Measurements from ENCODE around the gene CUEDC1. TPM values are rescaled to one million over a fixed set of nuclear protein-coding genes. Genes with fewer than 3 reads are reported as not detected.

The CUEDC1 gene
- total and polyA plus RNA-seq, 2 of the 13 experiments (the other 11 are each of a cell fraction or from before 2014, with no cell fraction given) = 7.4 to 12.9 TPM

DNA sequence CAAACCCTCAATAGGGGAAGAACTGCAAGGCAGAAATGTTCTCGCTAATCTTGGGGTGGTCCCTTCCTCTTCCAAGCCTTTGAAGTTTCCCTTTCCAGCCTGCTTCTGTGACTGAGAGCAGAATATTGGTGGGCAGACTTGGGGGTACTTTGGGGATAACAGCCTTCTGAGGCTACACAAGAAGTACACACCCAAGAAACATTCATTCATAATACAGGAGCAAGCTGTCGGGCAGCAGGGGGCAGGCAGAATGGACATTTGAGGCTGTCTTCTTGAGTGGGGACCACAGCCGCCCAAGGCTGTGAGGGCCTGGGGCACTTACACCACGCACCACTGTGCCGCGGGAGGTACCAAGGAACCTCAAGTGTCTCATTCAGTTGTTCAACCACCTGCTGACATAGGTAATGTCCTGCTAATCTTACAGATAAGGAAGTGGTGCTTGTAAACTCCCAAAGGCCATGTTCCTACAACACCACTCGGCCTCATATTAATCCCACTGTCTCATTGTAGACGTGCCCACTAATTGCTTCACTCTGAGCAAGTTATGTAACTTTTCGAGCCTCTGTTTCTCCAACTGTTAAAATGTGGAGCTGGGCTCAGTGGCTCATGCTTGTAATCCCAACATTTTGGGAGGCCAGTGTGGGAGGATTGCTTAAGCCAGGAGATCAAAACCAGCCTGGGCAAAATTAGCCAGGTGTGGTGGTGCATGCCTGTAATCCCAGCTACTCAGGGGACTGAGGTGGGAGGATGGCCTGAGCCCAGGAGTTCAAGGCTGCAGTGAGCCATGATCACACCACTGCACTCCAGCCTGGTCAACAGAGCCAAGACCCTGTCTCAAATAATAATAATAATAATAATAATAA lies 102.9 kb downstream of the CUEDC1 start (continued):
- TF ChIP-seq, protein P1, sequence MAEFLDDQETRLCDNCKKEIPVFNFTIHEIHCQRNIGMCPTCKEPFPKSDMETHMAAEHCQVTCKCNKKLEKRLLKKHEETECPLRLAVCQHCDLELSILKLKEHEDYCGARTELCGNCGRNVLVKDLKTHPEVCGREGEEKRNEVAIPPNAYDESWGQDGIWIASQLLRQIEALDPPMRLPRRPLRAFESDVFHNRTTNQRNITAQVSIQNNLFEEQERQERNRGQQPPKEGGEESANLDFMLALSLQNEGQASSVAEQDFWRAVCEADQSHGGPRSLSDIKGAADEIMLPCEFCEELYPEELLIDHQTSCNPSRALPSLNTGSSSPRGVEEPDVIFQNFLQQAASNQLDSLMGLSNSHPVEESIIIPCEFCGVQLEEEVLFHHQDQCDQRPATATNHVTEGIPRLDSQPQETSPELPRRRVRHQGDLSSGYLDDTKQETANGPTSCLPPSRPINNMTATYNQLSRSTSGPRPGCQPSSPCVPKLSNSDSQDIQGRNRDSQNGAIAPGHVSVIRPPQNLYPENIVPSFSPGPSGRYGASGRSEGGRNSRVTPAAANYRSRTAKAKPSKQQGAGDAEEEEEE (CRISPR knock-in tag; IDR thresholded peaks at IDR 0.05; ENCODE audit: borderline replicate concordance) = peak; percentile 55; the same call in 1 of the 2 replicates
- TF ChIP-seq ZNF251 (CRISPR knock-in tag; IDR thresholded peaks at IDR 0.05) = 0 out of 2 replicates have a peak, but pooled peaks have one; percentile 66
- no peak for TF ChIP-seq ZNF879 (CRISPR knock-in tag; IDR thresholded peaks at IDR 0.05)
- no peak for TF ChIP-seq ARNT2 (CRISPR knock-in tag; IDR thresholded peaks at IDR 0.05; ENCODE audit: low read depth)
- TF ChIP-seq POLR2G (IDR thresholded peaks at IDR 0.05; ENCODE audit: low read depth, low read length) = no peak

DNA sequence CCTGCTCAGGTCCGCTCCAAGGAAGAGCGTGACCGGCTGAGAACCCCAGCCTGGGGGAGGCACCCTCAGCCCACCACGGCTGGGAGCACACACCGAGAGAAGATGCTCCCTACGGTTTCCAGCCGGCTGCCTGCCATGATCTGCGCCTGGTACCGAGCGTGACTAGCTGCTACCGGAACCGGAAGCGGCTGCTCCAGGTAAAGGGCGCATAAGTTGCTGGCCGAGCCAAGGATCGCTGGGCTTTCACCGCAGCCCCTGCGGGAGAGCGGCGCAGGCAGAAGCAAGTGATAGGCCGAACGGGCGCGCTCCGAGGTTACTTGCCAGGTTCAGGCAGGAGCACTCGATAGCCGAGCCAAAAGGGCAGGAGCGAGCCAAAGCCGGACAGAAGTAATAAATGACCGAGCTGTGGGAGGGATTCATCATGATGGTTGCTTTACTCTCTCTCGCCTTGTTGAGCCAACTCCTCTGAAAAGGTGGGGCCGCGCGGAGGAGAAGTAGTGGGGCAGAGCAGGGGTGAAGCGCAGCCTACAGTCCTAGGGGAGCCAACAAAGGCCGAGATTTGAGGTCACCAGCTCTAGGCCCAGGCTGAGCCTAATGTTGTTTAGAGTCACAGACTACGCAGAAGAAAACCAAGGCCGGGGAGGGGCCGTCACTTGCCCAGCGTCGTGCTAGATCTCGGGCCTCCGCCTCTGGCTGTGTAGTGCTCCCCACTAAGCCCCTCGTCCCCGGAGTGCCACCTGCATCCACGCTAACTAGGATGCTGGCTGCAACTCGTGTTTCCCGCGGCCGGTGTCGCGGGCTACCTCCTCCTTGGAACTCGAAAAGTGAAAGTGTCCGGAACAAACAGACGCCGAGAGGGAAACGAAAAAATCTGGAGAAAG lies 105.1 kb downstream of the CUEDC1 start, which contains the start of gene MRPS23:
Gene MRPS23, minus strand, starts transcription at position 171 of the 881 bp plus-strand sequence. Its CDS starts 34 bp downstream, at position 137.
- peaks cover 62% of the 10 kb centered on the region for H3K4me1 ChIP-seq (ENCODE audit: insufficient read depth, low read length)
- peak; percentile 93 for FAIRE-seq
- peak within 1 kb of the TSS; percentile 86 for H3K27ac ChIP-seq (ENCODE audit: extremely low read length, insufficient read depth, low read length)
- H3K4me3 ChIP-seq (replicated peaks in 1 of 3; ENCODE audit: insufficient read depth in 1 of 3, low read depth in 2 of 3, low read length in 3 of 3) = peak within 1 kb of the TSS; percentile 88 to 93 (median 90)
- ChIA-PET POLR2A (interaction anchor here (0.6 to 5.7 kb wide), 27 partner anchors 8 to 936 kb away, joined by 3 to 177 read pairs (median 8); partner anchors contain the start of genes DYNLL2, MSI2, SRSF1 and TRIM25), CTCF (ENCODE audit: low intra/inter-chr PET ratio, low total read pairs) (no interaction called here)
- H3K27me3 ChIP-seq (ENCODE audit: control insufficient read depth in 1 of 2, insufficient read depth in 2 of 2, low read length in 2 of 2) = no peaks in the 10 kb centered on the region; a peak in 1 of 5 replicates
- 1% methylated on average over 33 of the region's 57 CpGs for WGBS (ENCODE audit: low lambda C conversion rate)
- H3K9ac ChIP-seq (ENCODE audit: insufficient read depth, low read depth, low read length) = peak within 1 kb of the TSS; percentile 87
- ATAC-seq = peak; percentile 82
- H3K9me3 ChIP-seq (ENCODE audit: low read length) = no peaks in the 10 kb centered on the region
- DNase-seq (ENCODE audit: low spot score) = peak; percentile 99
- BruUV-seq (replicated peaks) = TSS peak; percentile 96
- no peaks in the 10 kb centered on the region for H4K20me1 ChIP-seq (ENCODE audit: insufficient read depth, low read length)
- peaks cover 3 to 8% of the 10 kb centered on the region in 2 experiments; a peak in 2 of 5 replicates for H3K36me3 ChIP-seq (replicated peaks in 1 of 2; ENCODE audit: control insufficient read depth in 1 of 2, insufficient read depth in 2 of 2, low read length in 2 of 2)
- H2AFZ ChIP-seq (ENCODE audit: low read length) = no peak within 1 kb of the TSS
- peak within 1 kb of the TSS; percentile 96 for H3K4me2 ChIP-seq (ENCODE audit: low read depth, low read length)
- intact Hi-C loops (cut with micrococcal nuclease; ENCODE audit: unreplicated experiment) (loop anchor here (1.0 to 5.0 kb wide), 3 partner anchors 12 to 42 kb away; no protein-coding TSS in a partner anchor), in situ Hi-C loops (cut with HindIII; ENCODE audit: extremely low pct_ligation_motif_present, low pct_unique_long_range_greater_than_20kb) (loop anchor here (10.0 kb wide), 1 partner anchor 265 kb away; no protein-coding TSS in a partner anchor)
- peaks cover 26% of the 10 kb centered on the region for H3K79me2 ChIP-seq (ENCODE audit: insufficient read depth, low read length)
- 0 out of 2 replicates have a peak, but pooled peaks have one; percentile 23 for TF ChIP-seq ZNF20 (CRISPR knock-in tag; IDR thresholded peaks at IDR 0.05)
- TF ChIP-seq ZNF607 (CRISPR knock-in tag; IDR thresholded peaks at IDR 0.05; ENCODE audit: borderline replicate concordance) = peak; percentile 98
- TF ChIP-seq XBP1 (CRISPR knock-in tag; IDR thresholded peaks at IDR 0.05) = peak; percentile 73
- TF ChIP-seq, protein P2, sequence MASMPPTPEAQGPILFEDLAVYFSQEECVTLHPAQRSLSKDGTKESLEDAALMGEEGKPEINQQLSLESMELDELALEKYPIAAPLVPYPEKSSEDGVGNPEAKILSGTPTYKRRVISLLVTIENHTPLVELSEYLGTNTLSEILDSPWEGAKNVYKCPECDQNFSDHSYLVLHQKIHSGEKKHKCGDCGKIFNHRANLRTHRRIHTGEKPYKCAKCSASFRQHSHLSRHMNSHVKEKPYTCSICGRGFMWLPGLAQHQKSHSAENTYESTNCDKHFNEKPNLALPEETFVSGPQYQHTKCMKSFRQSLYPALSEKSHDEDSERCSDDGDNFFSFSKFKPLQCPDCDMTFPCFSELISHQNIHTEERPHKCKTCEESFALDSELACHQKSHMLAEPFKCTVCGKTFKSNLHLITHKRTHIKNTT (CRISPR knock-in tag; IDR thresholded peaks at IDR 0.05) = no peak
- TF ChIP-seq FOXA1 (IDR thresholded peaks at IDR 0.05) = no peak
- peak; percentile 65 for TF ChIP-seq FOXA1 (CRISPR knock-in tag; IDR thresholded peaks at IDR 0.05)
- no peak for TF ChIP-seq ZNF10 (CRISPR knock-in tag; IDR thresholded peaks at IDR 0.05; ENCODE audit: borderline replicate concordance, low read depth)
- TF ChIP-seq, protein P3, sequence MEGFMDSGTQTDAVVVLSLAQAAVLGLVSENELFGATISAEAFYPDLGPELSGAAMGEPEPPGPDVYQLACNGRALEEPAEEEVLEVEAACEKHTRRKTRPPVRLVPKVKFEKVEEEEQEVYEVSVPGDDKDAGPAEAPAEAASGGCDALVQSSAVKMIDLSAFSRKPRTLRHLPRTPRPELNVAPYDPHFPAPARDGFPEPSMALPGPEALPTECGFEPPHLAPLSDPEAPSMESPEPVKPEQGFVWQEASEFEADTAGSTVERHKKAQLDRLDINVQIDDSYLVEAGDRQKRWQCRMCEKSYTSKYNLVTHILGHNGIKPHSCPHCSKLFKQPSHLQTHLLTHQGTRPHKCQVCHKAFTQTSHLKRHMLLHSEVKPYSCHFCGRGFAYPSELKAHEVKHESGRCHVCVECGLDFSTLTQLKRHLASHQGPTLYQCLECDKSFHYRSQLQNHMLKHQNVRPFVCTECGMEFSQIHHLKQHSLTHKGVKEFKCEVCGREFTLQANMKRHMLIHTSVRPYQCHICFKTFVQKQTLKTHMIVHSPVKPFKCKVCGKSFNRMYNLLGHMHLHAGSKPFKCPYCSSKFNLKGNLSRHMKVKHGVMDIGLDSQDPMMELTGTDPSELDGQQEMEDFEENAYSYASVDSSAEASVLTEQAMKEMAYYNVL (CRISPR knock-in tag; IDR thresholded peaks at IDR 0.05; ENCODE audit: borderline replicate concordance) = peak; percentile 94; the same call in 1 of the 2 replicates
- peak; percentile 93 for TF ChIP-seq ZNF160 (CRISPR knock-in tag; IDR thresholded peaks at IDR 0.05)
- TF ChIP-seq ZNF780A (CRISPR knock-in tag; IDR thresholded peaks at IDR 0.05) = peak; percentile 92; the same call in 1 of the 2 replicates

All from HepG2 (cell line).